Neural cell (in vitro differentiated cells): Measurements from ENCODE around the gene TBX2. TPM values are rescaled to one million over a fixed set of nuclear protein-coding genes. Genes with fewer than 3 reads are reported as not detected.

Experiments used
- H2AFZ ChIP-seq: fragments of 200-600, 300-800 bp; sonication (generic), shearing (Covaris generic); 2 replicates; pipeline ENCODE4 v1.6.0; 2014; ENCODE audit warnings: low read depth, mild to moderate bottlenecking, antibody characterized with exemption, low read length, moderate library complexity
- H3F3A ChIP-seq: fragments of 200-600 bp; shearing (Covaris generic); 2 replicates; pipeline ENCODE4 v1.6.1; 2016; ENCODE audit warnings: mild to moderate bottlenecking, moderate library complexity, mixed read lengths, antibody characterized with exemption, low read length; ENCODE audit not compliant: insufficient read depth, poor library complexity, severe bottlenecking
- H3K27ac ChIP-seq: fragments of 200-600, 300-800 bp; sonication (generic), shearing (Covaris generic); 2 replicates; pipeline ENCODE4 v1.5.1; 2014; ENCODE audit warnings: mild to moderate bottlenecking, low read length, moderate library complexity
- H3K27me3 ChIP-seq: fragments of 300-800, 200-600 bp; sonication (generic), shearing (Covaris generic); 2 replicates; pipeline ENCODE4 v1.6.0; 2014; ENCODE audit warnings: mild to moderate bottlenecking, low read depth, low read length, moderate library complexity; ENCODE audit not compliant: insufficient read depth
- H3K36me3 ChIP-seq: fragments of 300-800, 200-600 bp; sonication (generic), shearing (Covaris generic); 2 replicates; pipeline ENCODE4 v1.5.1; 2014; ENCODE audit warnings: mild to moderate bottlenecking, antibody characterized with exemption, low read length, moderate library complexity; ENCODE audit not compliant: insufficient read depth
- H3K4me2 ChIP-seq: fragments of 300-800, 200-600 bp; sonication (generic), shearing (Covaris generic); 2 replicates; pipeline ENCODE4 v1.6.0; 2014; ENCODE audit warnings: mild to moderate bottlenecking, low read length
- H3K4me3 ChIP-seq: fragments of 300-800, 200-600 bp; sonication (generic), shearing (Covaris generic); 2 replicates; pipeline ENCODE4 v1.5.1; 2014; ENCODE audit warnings: mild to moderate bottlenecking, low read length, moderate library complexity
- H3K79me2 ChIP-seq: fragments of 200-600 bp; shearing (Covaris generic); replicated peaks from 2 replicates; pipeline ENCODE4 v1.6.0; 2014; ENCODE audit warnings: mild to moderate bottlenecking, low read length, moderate library complexity; ENCODE audit not compliant: insufficient read depth
- H3K9ac ChIP-seq: fragments of 300-800, 200-600 bp; sonication (generic), shearing (Covaris generic); 2 replicates; pipeline ENCODE4 v1.6.1; 2016; ENCODE audit warnings: mild to moderate bottlenecking, low read length, mixed read lengths
- H3K9me2 ChIP-seq: fragments of 200-600 bp; shearing (Covaris generic); 2 replicates; pipeline ENCODE4 v1.6.1; 2016; ENCODE audit warnings: mild to moderate bottlenecking, low read length, mixed read lengths; ENCODE audit not compliant: insufficient read depth
- H3K9me3 ChIP-seq: fragments of 200-600, 300-800 bp; sonication (generic), shearing (Covaris generic); 2 replicates; pipeline ENCODE4 v1.6.1; 2016; ENCODE audit warnings: mild to moderate bottlenecking, mixed run types, low read length, moderate library complexity, mixed read lengths
- H4K20me1 ChIP-seq: fragments of 200-600 bp; shearing (Covaris generic); 2 replicates; pipeline ENCODE4 v1.6.1; 2016; ENCODE audit warnings: mild to moderate bottlenecking, mixed run types; ENCODE audit not compliant: insufficient read depth
- CTCF ChIP-seq: fragments of 450-650 bp; IDR thresholded peaks from 2 replicates; pipeline ENCODE4 v1.5.1; 2014; ENCODE audit warnings: antibody characterized with exemption, mild to moderate bottlenecking, moderate library complexity; ENCODE audit not compliant: poor library complexity, severe bottlenecking
- EP300 ChIP-seq: fragments of 450-650 bp; conservative IDR thresholded peaks from 2 replicates; pipeline ENCODE4 v1.6.1; 2014; ENCODE audit warnings: antibody characterized with exemption, mild to moderate bottlenecking, moderate library complexity; ENCODE audit not compliant: poor library complexity, severe bottlenecking
- EZH2 ChIP-seq: fragments of 200-600, 300-800 bp; shearing (Covaris generic), sonication (generic); IDR thresholded peaks from 2 replicates; pipeline ENCODE4 v1.6.1; 2014; ENCODE audit warnings: antibody characterized with exemption, low read length, borderline replicate concordance, mild to moderate bottlenecking; ENCODE audit not compliant: insufficient read depth, poor library complexity, severe bottlenecking
- MXI1 ChIP-seq: fragments of 450-650 bp; conservative IDR thresholded peaks from 2 replicates; pipeline ENCODE4 v1.6.1; 2014; ENCODE audit warnings: antibody characterized with exemption, mild to moderate bottlenecking; ENCODE audit not compliant: poor library complexity, severe bottlenecking
- POLR2AphosphoS5 ChIP-seq: IDR thresholded peaks from 2 replicates; pipeline ENCODE4 v1.6.1; 2012
- RAD21 ChIP-seq: fragments of 450-650 bp; conservative IDR thresholded peaks from 2 replicates; pipeline ENCODE4 v1.6.1; 2014; ENCODE audit warnings: antibody characterized with exemption, mild to moderate bottlenecking, moderate library complexity
- REST ChIP-seq: IDR thresholded peaks from 2 replicates; pipeline ENCODE4 v1.6.1; 2012; ENCODE audit warnings: borderline replicate concordance
- SMC3 ChIP-seq: fragments of 450-650 bp; conservative IDR thresholded peaks from 2 replicates; pipeline ENCODE4 v1.6.1; 2014; ENCODE audit warnings: antibody characterized with exemption, mild to moderate bottlenecking, moderate library complexity; ENCODE audit not compliant: poor library complexity
- TAF1 ChIP-seq: IDR thresholded peaks from 2 replicates; pipeline ENCODE4 v1.6.1; 2012; ENCODE audit warnings: low read depth
- polyA plus RNA-seq: library from polyadenylated mRNA; depleted of rRNA; stranded (reverse); fragments of >200 nt; gene quantifications from 2 replicates; pipeline ENCODE4 v1.2.3, GENCODE V29; 2014

Gene TBX2
- polyA plus RNA-seq, 1 donor from 2014 or later: not detected

GRCh38 chr17:61387011-61387410 is 12.6 kb upstream of the TBX2 start:
- Histone ChIP-seq H3K4me2 (no peak overlapping the region), H3K9me3 (no peaks in the 10 kb centered on the region), H2AFZ (no peak overlapping the region), H3K4me3 (no peak overlapping the region), H3K36me3 (no peaks in the 10 kb centered on the region), H4K20me1 (no peaks in the 10 kb centered on the region), H3K9ac (no peak overlapping the region), H3F3A (no peaks in the 10 kb centered on the region), H3K9me2 (no peaks in the 10 kb centered on the region), H3K27ac (no peak overlapping the region), H3K27me3 (peaks cover 3% of the 10 kb centered on the region), H3K79me2 (no peaks in the 10 kb centered on the region)
- no peak for TF ChIP-seq REST
- no peak for TF ChIP-seq TAF1
- no peak for TF ChIP-seq MXI1
- no peak for TF ChIP-seq CTCF
- no peak for TF ChIP-seq RAD21
- no peak for TF ChIP-seq EZH2
- no peak for TF ChIP-seq SMC3
- no peak for TF ChIP-seq POLR2AphosphoS5
- TF ChIP-seq EP300: no peak

GRCh38 chr17:61387511-61388305 is 11.9 kb upstream of the TBX2 start:
- H2AFZ ChIP-seq: no peak overlapping the region
- H3F3A ChIP-seq: no peaks in the 10 kb centered on the region
- no peaks in the 10 kb centered on the region for H4K20me1 ChIP-seq
- H3K9ac ChIP-seq: no peak overlapping the region
- H3K4me3 ChIP-seq: no peak overlapping the region
- no peaks in the 10 kb centered on the region for H3K36me3 ChIP-seq
- H3K4me2 ChIP-seq: no peak overlapping the region
- no peak overlapping the region for H3K27ac ChIP-seq
- no peaks in the 10 kb centered on the region for H3K79me2 ChIP-seq
- TF ChIP-seq SMC3 (no peak), EP300 (no peak), MXI1 (no peak), REST (no peak), CTCF (no peak)
- peaks cover 10% of the 10 kb centered on the region for H3K27me3 ChIP-seq
- no peaks in the 10 kb centered on the region for H3K9me3 ChIP-seq
- no peaks in the 10 kb centered on the region for H3K9me2 ChIP-seq
